Coronary artery (tissue), 2 donors: Measurements from ENCODE around the gene FBLN2.
A peak's percentile ranks its signal among the peaks of the same experiment; 100 is the strongest.

Source experiments
- DNase-seq: peaks from one replicate; pipeline ENCODE4 v3.0.0-alpha.2; 2017; ENCODE audit warnings: low spot score
- H3K27ac ChIP-seq, 2 donors: fragments of 200-600 bp; sonication (generic); one replicate each; pipeline ENCODE4 v1.5.1; 2016 to 2019
- H3K4me3 ChIP-seq: fragments of 200-600 bp; sonication (generic); 2 replicates; pipeline ENCODE4 v1.5.1; 2016; ENCODE audit warnings: mild to moderate bottlenecking, moderate library complexity
- CTCF ChIP-seq: fragments of 200-600 bp; sonication (generic); IDR thresholded peaks from one replicate; pipeline ENCODE4 v1.5.1; 2019; ENCODE audit warnings: antibody characterized with exemption

FBLN2 gene

GRCh38 chr3:13607821-13608597, 59.1 kb downstream of the FBLN2 start:
- DNase-seq: no peak
- no peak overlapping the region for H3K4me3 ChIP-seq
- no peak for TF ChIP-seq CTCF
- H3K27ac ChIP-seq: no peak overlapping the region

GRCh38 chr3:13608969-13609725, 60.2 kb downstream of the FBLN2 start:
- no peak overlapping the region for H3K4me3 ChIP-seq
- DNase-seq: no peak
- H3K27ac ChIP-seq: no peak overlapping the region
- no peak for TF ChIP-seq CTCF

GRCh38 chr3:13610006-13610570, 61.2 kb downstream of the FBLN2 start:
- peak overlapping the region in 1 of 2 donors; percentile 16 for H3K27ac ChIP-seq
- TF ChIP-seq CTCF: no peak
- no peak overlapping the region for H3K4me3 ChIP-seq
- no peak for DNase-seq

GRCh38 chr3:13611221-13611620, 62.3 kb downstream of the FBLN2 start:
- no peak for DNase-seq
- no peak overlapping the region for H3K4me3 ChIP-seq
- no peak for TF ChIP-seq CTCF
- H3K27ac ChIP-seq: no peak overlapping the region

GRCh38 chr3:13612829-13613228, 63.9 kb downstream of the FBLN2 start:
- no peak for TF ChIP-seq CTCF
- Histone ChIP-seq H3K27ac (no peak overlapping the region), H3K4me3 (no peak overlapping the region)
- DNase-seq: no peak

GRCh38 chr3:13613343-13614190, 64.6 kb downstream of the FBLN2 start:
- Histone ChIP-seq H3K27ac (no peak overlapping the region), H3K4me3 (no peak overlapping the region)
- DNase-seq: no peak
- TF ChIP-seq CTCF: no peak
